Pancreas (tissue), 10 donors: ENCODE results near the gene CFAP251. TPM values are rescaled to one million over a fixed set of nuclear protein-coding genes. Genes with fewer than 3 reads are reported as not detected.
A peak's percentile ranks its signal among the peaks of the same experiment; 100 is the strongest.
"Not testable (repeated sequence)": the region's sequence is repeated elsewhere in the genome, so short reads cannot be mapped to it uniquely, and the experiment has no call there.

Experiments
- ATAC-seq, 4 donors: fragments of 200-7000 bp; cut with Tn5 transposase; one replicate each; pipeline versions ENCODE4 v1.8.0 to v1.9.1; 2020; ENCODE audit warnings: mild to moderate bottlenecking in 4 of 4, moderate library complexity in 4 of 4
- DNase-seq, 6 donors: peaks; one replicate each; pipeline ENCODE4 v3.0.0-alpha.2; 2020
- FAIRE-seq: peaks from 2 replicates; lab custom pipeline; 2012; peaks lifted over from hg19 to GRCh38; lab: Jason Lieb, UNC
- H3K27ac ChIP-seq, 4 donors: fragments of 200-600 bp; sonication (generic); 1 replicate in 3 of 4; 2 replicates in 1 of 4; pipeline versions ENCODE4 v1.5.0 to v1.8.0; 2020
- H3K27me3 ChIP-seq, 4 donors: fragments of 200-600 bp; one replicate each; pipeline ENCODE4 v1.8.0; 2021
- H3K36me3 ChIP-seq, 3 donors: fragments of 200-600 bp; sonication (generic) in 1 of 3; one replicate each; pipeline versions ENCODE4 v1.5.0 to v1.8.0; 2020 to 2021
- H3K4me1 ChIP-seq, 3 donors: fragments of 200-600 bp; one replicate each; pipeline ENCODE4 v1.8.0; 2021
- H3K4me3 ChIP-seq, 4 donors: fragments of 200-600 bp; sonication (generic) in 2 of 4; one replicate each; pipeline versions ENCODE4 v1.5.0 to v1.8.0; 2020 to 2021
- H3K9me3 ChIP-seq, 4 donors: fragments of 200-600 bp; one replicate each; pipeline ENCODE4 v1.8.0; 2021
- WGBS, 2 donors: extraction: QIAGEN DNeasy Blood & Tissue Kit; methylation state at CpG; one replicate each; pipeline ENCODE4 v1.1.7; 2013; 5-methylcytosine and 5-hydroxymethylcytosine counted together
- intact Hi-C, 3 donors: fragments of 100-400 bp; cut with DNase I; formaldehyde crosslinking; loops; one replicate each; pipeline versions ENCODE4 v1.11.1 to v1.14.2; 2022
- polyA plus RNA-seq, 2 donors: library from polyadenylated mRNA; stranded (reverse); fragments of 200-250 nt; gene quantifications; one replicate each; pipeline ENCODE4 v1.2.3, GENCODE V29; 2013
- total RNA-seq, 6 donors: library from RNA; stranded (reverse); fragmentation: NEBNext Ultra II Directional in 4 of 6; extraction: Animal tissue kit (Norgen Biotek cat#: 25700) in 4 of 6; gene quantifications; one replicate each; pipeline versions ENCODE4 v1.2.1 to v1.2.4, GENCODE V29; 2021 to 2023
- TF ChIP-seq, protein P1 (sequence below), 4 donors: fragments of 200-600 bp; sonication (generic) in 3 of 4; IDR thresholded peaks; one replicate each; pipeline versions ENCODE4 v1.5.0 to v1.8.0; 2021; ENCODE audit warnings: antibody characterized with exemption in 4 of 4
- donor health status: healthy with polysubstance abuse.
- donor health status: DM: no; HTN: no; CAD: no; lungs with moderate emphysema.
- donor health status: DM: no; HTN: no; CAD: no.
- donor health status: control.
- donor health status: control.
- donor health status: Bipolar disorder and iron deficiency.
- donor health status: DM: yes; HTN: yes; CAD: no.
- donor health status: DM: no; HTN: no; CAD: no.
- donor health status: DM: no; HTN: no; CAD: no.
- donor health status: DM: yes; HTN: yes; CAD: no.

CFAP251 gene
- total and polyA plus RNA-seq, 8 donors = 1.7 to 5.9 (median 3.3) TPM

- H3K36me3 ChIP-seq = peaks cover 0 to 20% (median 0%) of the 10 kb centered on the region in 3 donors
- TF ChIP-seq, protein P1, sequence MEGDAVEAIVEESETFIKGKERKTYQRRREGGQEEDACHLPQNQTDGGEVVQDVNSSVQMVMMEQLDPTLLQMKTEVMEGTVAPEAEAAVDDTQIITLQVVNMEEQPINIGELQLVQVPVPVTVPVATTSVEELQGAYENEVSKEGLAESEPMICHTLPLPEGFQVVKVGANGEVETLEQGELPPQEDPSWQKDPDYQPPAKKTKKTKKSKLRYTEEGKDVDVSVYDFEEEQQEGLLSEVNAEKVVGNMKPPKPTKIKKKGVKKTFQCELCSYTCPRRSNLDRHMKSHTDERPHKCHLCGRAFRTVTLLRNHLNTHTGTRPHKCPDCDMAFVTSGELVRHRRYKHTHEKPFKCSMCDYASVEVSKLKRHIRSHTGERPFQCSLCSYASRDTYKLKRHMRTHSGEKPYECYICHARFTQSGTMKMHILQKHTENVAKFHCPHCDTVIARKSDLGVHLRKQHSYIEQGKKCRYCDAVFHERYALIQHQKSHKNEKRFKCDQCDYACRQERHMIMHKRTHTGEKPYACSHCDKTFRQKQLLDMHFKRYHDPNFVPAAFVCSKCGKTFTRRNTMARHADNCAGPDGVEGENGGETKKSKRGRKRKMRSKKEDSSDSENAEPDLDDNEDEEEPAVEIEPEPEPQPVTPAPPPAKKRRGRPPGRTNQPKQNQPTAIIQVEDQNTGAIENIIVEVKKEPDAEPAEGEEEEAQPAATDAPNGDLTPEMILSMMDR (IDR thresholded peaks at IDR 0.05) = no peak
- 57 to 71% methylated on average over 8 of the region's 8 CpGs for WGBS, 2 donors
- FAIRE-seq (no peak), ATAC-seq (peak; percentile 64 to 82 (median 74)), DNase-seq (peak in 3 of 6 donors; percentile 43 to 65 (median 58))
- no peaks in the 10 kb centered on the region for H3K9me3 ChIP-seq
- H3K27me3 ChIP-seq = no peaks in the 10 kb centered on the region
- intact Hi-C loops = no loop called here
- H3K27ac ChIP-seq = peak overlapping the region in 3 of 4 donors; percentile 23 to 48 (median 34)
- no peak overlapping the region for H3K4me3 ChIP-seq
- no peaks in the 10 kb centered on the region for H3K4me1 ChIP-seq
Observed at GRCh38 chr12:122035292-122035691, 116.9 kb downstream of the CFAP251 start.

DNA sequence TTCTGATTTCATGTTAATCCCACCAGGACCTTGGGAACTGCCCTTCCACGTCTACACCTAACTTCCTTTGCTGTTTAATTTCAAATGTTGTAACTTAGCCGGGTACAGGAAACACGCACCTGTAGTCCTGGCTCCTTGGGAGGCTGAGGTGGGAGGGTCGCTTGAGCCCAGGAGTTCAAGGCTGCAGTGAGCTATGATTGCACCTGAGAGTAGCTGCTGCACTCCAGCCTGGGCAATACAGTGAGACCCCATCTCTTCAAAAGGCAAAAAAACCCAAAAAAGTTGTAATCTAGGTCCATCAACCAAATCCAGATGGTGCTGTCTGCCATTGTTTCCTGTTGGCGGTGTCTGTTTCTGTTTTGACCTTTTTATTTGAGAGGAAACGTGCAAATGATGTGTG, 117.8 kb downstream of the CFAP251 start:
- Histone ChIP-seq H3K4me1 (no peaks in the 10 kb centered on the region), H3K27ac (peak overlapping the region in 2 of 4 donors; percentile 16 to 48), H3K36me3 (peaks cover 0 to 20% (median 0%) of the 10 kb centered on the region in 3 donors), H3K9me3 (no peaks in the 10 kb centered on the region), H3K4me3 (no peak overlapping the region), H3K27me3 (no peaks in the 10 kb centered on the region)
- DNase-seq (no peak), ATAC-seq (no peak), FAIRE-seq (no peak)
- intact Hi-C loops = no loop called here
- 90 to 93% methylated on average over 6 of the region's 6 CpGs for WGBS, 2 donors
- TF ChIP-seq, protein P1 (IDR thresholded peaks at IDR 0.05) = no peak

- intact Hi-C loops = no loop called here
- H3K27ac ChIP-seq = peak overlapping the region in 2 of 4 donors; percentile 51 to 61
- TF ChIP-seq, protein P1 (IDR thresholded peaks at IDR 0.05) = no peak
- H3K4me1 ChIP-seq = no peaks in the 10 kb centered on the region
- 63 to 69% methylated on average over 21 of the region's 21 CpGs for WGBS, 2 donors
- ATAC-seq (peak; percentile 76 to 91 (median 88)), DNase-seq (peak in 1 of 6 donors; percentile 50), FAIRE-seq (no peak)
- H3K27me3 ChIP-seq = no peaks in the 10 kb centered on the region
- no peaks in the 10 kb centered on the region for H3K9me3 ChIP-seq
- H3K36me3 ChIP-seq = peaks cover 0 to 28% (median 0%) of the 10 kb centered on the region in 3 donors
- H3K4me3 ChIP-seq = no peak overlapping the region
Observed at GRCh38 chr12:122040579-122041386, 122.4 kb downstream of the CFAP251 start.

DNA sequence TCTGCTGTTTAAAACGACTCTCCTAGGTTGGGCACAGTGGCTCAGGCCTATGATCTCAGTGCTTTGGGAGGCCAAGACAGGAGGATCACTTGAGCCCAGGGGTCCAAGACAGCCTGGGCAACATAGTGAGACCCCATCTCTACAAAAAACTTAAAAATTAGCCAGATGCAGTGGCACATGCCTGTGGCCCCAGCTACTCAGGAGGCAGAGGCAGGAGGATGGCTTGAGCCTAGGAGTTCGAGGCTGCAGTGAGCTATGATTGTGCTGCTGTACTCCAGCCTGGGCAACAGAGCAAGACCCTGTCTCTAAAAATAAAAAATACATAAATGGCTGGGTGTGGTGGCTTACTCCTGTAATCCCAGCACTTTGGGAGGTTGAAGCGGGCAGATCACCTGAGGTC, 123.1 kb downstream of the CFAP251 start:
- FAIRE-seq, H3K4me3 ChIP-seq, H3K27me3 ChIP-seq, intact Hi-C loops, H3K9me3 ChIP-seq, ATAC-seq, H3K4me1 ChIP-seq, DNase-seq: not testable (repeated sequence)
- WGBS, 2 donors = 90 to 97% methylated on average over 3 of the region's 3 CpGs
- peaks cover 0 to 28% (median 0%) of the 10 kb centered on the region in 3 donors for H3K36me3 ChIP-seq
- H3K27ac ChIP-seq = peak overlapping the region in 2 of 4 donors; percentile 51 to 61

GRCh38 chr12:122042910-122043309, 124.5 kb downstream of the CFAP251 start:
- no peaks in the 10 kb centered on the region for H3K27me3 ChIP-seq
- H3K36me3 ChIP-seq = peaks cover 0 to 29% (median 0%) of the 10 kb centered on the region in 3 donors
- H3K9me3 ChIP-seq = no peaks in the 10 kb centered on the region
- DNase-seq (no peak), FAIRE-seq (no peak), ATAC-seq (no peak)
- H3K4me3 ChIP-seq = no peak overlapping the region
- intact Hi-C loops = no loop called here
- TF ChIP-seq, protein P1 (IDR thresholded peaks at IDR 0.05) = no peak
- WGBS, 2 donors = 84% methylated on average over 11 of the region's 11 CpGs
- H3K27ac ChIP-seq = no peak overlapping the region
- H3K4me1 ChIP-seq = no peaks in the 10 kb centered on the region
